ENCODE measurements around the gene CISTR. TPM values are rescaled to one million over a fixed set of nuclear protein-coding genes. Genes with fewer than 3 reads are reported as not detected.
A peak's percentile ranks its signal among the peaks of the same experiment; 100 is the strongest.

Gene CISTR
- total and polyA plus RNA-seq, 2 experiments from 2014 or later = not detected

- Histone ChIP-seq H3K4me1 (ENCODE audit: insufficient read depth) (no peaks in the 10 kb centered on the region), H2AFZ (peak overlapping the region; percentile 29)
Observed at GRCh38 chr12:53701518-53702264, 50.1 kb downstream of the CISTR start.

GRCh38 chr12:53700567-53700966 lies 51.2 kb downstream of the CISTR start:
- H3K9me3 ChIP-seq (ENCODE audit: low read depth) = no peaks in the 10 kb centered on the region
- no peaks in the 10 kb centered on the region for H3K36me3 ChIP-seq (replicated peaks; ENCODE audit: insufficient read depth, low read depth)
- H3K4me1 ChIP-seq (ENCODE audit: insufficient read depth) = peaks cover 2% of the 10 kb centered on the region
- H3K79me2 ChIP-seq = no peaks in the 10 kb centered on the region
- no peak overlapping the region for H3K27ac ChIP-seq
- no peak for TF ChIP-seq EZH2phosphoT487 (IDR thresholded peaks at IDR 0.05; ENCODE audit: low read depth, severe bottlenecking, unreplicated experiment)
- no peak for TF ChIP-seq EZH2 (IDR thresholded peaks at IDR 0.05; ENCODE audit: borderline replicate concordance)
- TF ChIP-seq, protein P1, sequence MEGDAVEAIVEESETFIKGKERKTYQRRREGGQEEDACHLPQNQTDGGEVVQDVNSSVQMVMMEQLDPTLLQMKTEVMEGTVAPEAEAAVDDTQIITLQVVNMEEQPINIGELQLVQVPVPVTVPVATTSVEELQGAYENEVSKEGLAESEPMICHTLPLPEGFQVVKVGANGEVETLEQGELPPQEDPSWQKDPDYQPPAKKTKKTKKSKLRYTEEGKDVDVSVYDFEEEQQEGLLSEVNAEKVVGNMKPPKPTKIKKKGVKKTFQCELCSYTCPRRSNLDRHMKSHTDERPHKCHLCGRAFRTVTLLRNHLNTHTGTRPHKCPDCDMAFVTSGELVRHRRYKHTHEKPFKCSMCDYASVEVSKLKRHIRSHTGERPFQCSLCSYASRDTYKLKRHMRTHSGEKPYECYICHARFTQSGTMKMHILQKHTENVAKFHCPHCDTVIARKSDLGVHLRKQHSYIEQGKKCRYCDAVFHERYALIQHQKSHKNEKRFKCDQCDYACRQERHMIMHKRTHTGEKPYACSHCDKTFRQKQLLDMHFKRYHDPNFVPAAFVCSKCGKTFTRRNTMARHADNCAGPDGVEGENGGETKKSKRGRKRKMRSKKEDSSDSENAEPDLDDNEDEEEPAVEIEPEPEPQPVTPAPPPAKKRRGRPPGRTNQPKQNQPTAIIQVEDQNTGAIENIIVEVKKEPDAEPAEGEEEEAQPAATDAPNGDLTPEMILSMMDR (IDR thresholded peaks at IDR 0.05; ENCODE audit: poor library complexity) = no peak
- WGBS (ENCODE audit: low lambda C conversion rate, missing lambda C conversion rate) = 72% methylated on average over 6 of the region's 6 CpGs
- H3K27me3 ChIP-seq = peaks cover 76% of the 10 kb centered on the region
- H3K4me2 ChIP-seq = no peak overlapping the region
- no peaks in the 10 kb centered on the region for H4K20me1 ChIP-seq (ENCODE audit: insufficient read depth, poor library complexity, severe bottlenecking)
- H2AFZ ChIP-seq = no peak overlapping the region
- no peaks in the 10 kb centered on the region for H3K9me2 ChIP-seq (replicated peaks; ENCODE audit: insufficient read depth)
- DNase-seq (ENCODE audit: low spot score) = no peak
- no peak overlapping the region for H3K4me3 ChIP-seq

More at GRCh38 chr12:53701518-53702264, 50.1 kb downstream of the CISTR start:
- peak; percentile 80 for DNase-seq (ENCODE audit: low spot score)
- no peaks in the 10 kb centered on the region for H3K9me2 ChIP-seq (replicated peaks; ENCODE audit: insufficient read depth)
- no peaks in the 10 kb centered on the region for H4K20me1 ChIP-seq (ENCODE audit: insufficient read depth, poor library complexity, severe bottlenecking)
- TF ChIP-seq, protein P1 (IDR thresholded peaks at IDR 0.05; ENCODE audit: poor library complexity) = peak; percentile 93
- TF ChIP-seq EZH2 (IDR thresholded peaks at IDR 0.05; ENCODE audit: borderline replicate concordance) (no peak), EZH2phosphoT487 (IDR thresholded peaks at IDR 0.05; ENCODE audit: low read depth, severe bottlenecking, unreplicated experiment) (no peak)
- H3K4me2 ChIP-seq = no peak overlapping the region
- H3K4me3 ChIP-seq = no peak overlapping the region
- H3K27ac ChIP-seq = no peak overlapping the region
- peaks cover 87% of the 10 kb centered on the region for H3K27me3 ChIP-seq
- no peaks in the 10 kb centered on the region for H3K36me3 ChIP-seq (replicated peaks; ENCODE audit: insufficient read depth, low read depth)
- H3K9me3 ChIP-seq (ENCODE audit: low read depth) = no peaks in the 10 kb centered on the region
- 5% methylated on average over 8 of the region's 8 CpGs for WGBS (ENCODE audit: low lambda C conversion rate, missing lambda C conversion rate)
- no peaks in the 10 kb centered on the region for H3K79me2 ChIP-seq

DNA sequence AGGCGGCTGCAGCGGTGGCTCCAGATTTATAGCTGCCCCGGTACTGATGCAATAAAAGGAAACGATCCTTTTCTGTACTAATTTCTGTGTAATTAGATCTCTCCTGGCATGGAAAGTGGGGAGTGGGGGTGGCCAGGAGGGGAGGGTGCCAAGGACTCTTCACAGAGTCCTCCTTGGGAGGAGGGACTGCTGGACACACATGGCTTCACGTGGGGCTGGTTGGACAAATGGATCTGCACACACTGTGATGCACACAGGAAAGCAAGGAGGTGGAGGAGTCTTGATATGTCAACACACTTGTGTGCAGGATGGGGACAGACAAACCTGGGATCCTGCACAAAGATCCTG lies 52.1 kb downstream of the CISTR start:
- H3K27me3 ChIP-seq = peaks cover 74% of the 10 kb centered on the region
- no peaks in the 10 kb centered on the region for H3K9me2 ChIP-seq (replicated peaks; ENCODE audit: insufficient read depth)
- H3K4me1 ChIP-seq (ENCODE audit: insufficient read depth) = peaks cover 8% of the 10 kb centered on the region
- 64% methylated on average over 5 of the region's 5 CpGs for WGBS (ENCODE audit: low lambda C conversion rate, missing lambda C conversion rate)
- H4K20me1 ChIP-seq (ENCODE audit: insufficient read depth, poor library complexity, severe bottlenecking) = no peaks in the 10 kb centered on the region
- TF ChIP-seq EZH2phosphoT487 (IDR thresholded peaks at IDR 0.05; ENCODE audit: low read depth, severe bottlenecking, unreplicated experiment) (no peak), EZH2 (IDR thresholded peaks at IDR 0.05; ENCODE audit: borderline replicate concordance) (no peak)
- TF ChIP-seq, protein P1 (IDR thresholded peaks at IDR 0.05; ENCODE audit: poor library complexity) = no peak
- H3K4me3 ChIP-seq = no peak overlapping the region
- DNase-seq (ENCODE audit: low spot score) = no peak
- H3K27ac ChIP-seq = no peak overlapping the region
- H3K79me2 ChIP-seq = no peaks in the 10 kb centered on the region
- H3K4me2 ChIP-seq = no peak overlapping the region
- H2AFZ ChIP-seq = no peak overlapping the region
- H3K9me3 ChIP-seq (ENCODE audit: low read depth) = no peaks in the 10 kb centered on the region
- H3K36me3 ChIP-seq (replicated peaks; ENCODE audit: insufficient read depth, low read depth) = no peaks in the 10 kb centered on the region

Data from hepatocyte (in vitro differentiated cells).